ENCODE data around the gene MAP2K7.

The MAP2K7 gene

GRCh38 chr19:7898967-7899366 lies 4.7 kb upstream of the MAP2K7 start:
- no peaks in the 10 kb centered on the region for H4K20me1 ChIP-seq (ENCODE audit: insufficient read depth, low read length)
- H3K9me3 ChIP-seq (ENCODE audit: insufficient read depth, low read length, severe bottlenecking), result no peaks in the 10 kb centered on the region
- H3K9ac ChIP-seq (ENCODE audit: low read depth, low read length), result no peak overlapping the region
- H3K4me3 ChIP-seq (ENCODE audit: low read depth in 1 of 2, low read length in 2 of 2), result no peak overlapping the region
- H3K4me2 ChIP-seq (ENCODE audit: insufficient read depth, low read length), result no peak overlapping the region
- no peaks in the 10 kb centered on the region for H3K27me3 ChIP-seq (ENCODE audit: insufficient read depth, low read length, poor library complexity)
- TF ChIP-seq EZH2 (IDR thresholded peaks at IDR 0.05; ENCODE audit: borderline replicate concordance, low read depth, low read length, severe bottlenecking) (no peak), CTCF (IDR thresholded peaks at IDR 0.05; ENCODE audit: borderline replicate concordance, extremely low read depth, low read length, poor library complexity, severe bottlenecking) (no peak)
- H3K36me3 ChIP-seq (ENCODE audit: insufficient read depth, low read length), result no peaks in the 10 kb centered on the region
- no peak for ATAC-seq (ENCODE audit: insufficient read depth, low read depth)
- H3K79me2 ChIP-seq (ENCODE audit: insufficient read depth, low read length), result peaks cover 8% of the 10 kb centered on the region
- no peak overlapping the region for H2AFZ ChIP-seq (ENCODE audit: low read depth, low read length)
- no peak overlapping the region for H3K27ac ChIP-seq (ENCODE audit: low read length)
- peaks cover 11% of the 10 kb centered on the region for H3K4me1 ChIP-seq (ENCODE audit: insufficient read depth, low read length)
- DNase-seq, result no peak

GRCh38 chr19:7899751-7900378 lies 3.8 kb upstream of the MAP2K7 start:
- TF ChIP-seq EZH2 (IDR thresholded peaks at IDR 0.05; ENCODE audit: borderline replicate concordance, low read depth, low read length, severe bottlenecking) (no peak), CTCF (IDR thresholded peaks at IDR 0.05; ENCODE audit: borderline replicate concordance, extremely low read depth, low read length, poor library complexity, severe bottlenecking) (no peak)

GRCh38 chr19:7900401-7900870 lies 3.2 kb upstream of the MAP2K7 start:
- Histone ChIP-seq H3K9ac (ENCODE audit: low read depth, low read length) (no peak overlapping the region), H4K20me1 (ENCODE audit: insufficient read depth, low read length) (peaks cover 14% of the 10 kb centered on the region), H3K4me2 (ENCODE audit: insufficient read depth, low read length) (no peak overlapping the region), H2AFZ (ENCODE audit: low read depth, low read length) (no peak overlapping the region), H3K4me1 (ENCODE audit: insufficient read depth, low read length) (peaks cover 23% of the 10 kb centered on the region), H3K4me3 (ENCODE audit: low read depth in 1 of 2, low read length in 2 of 2) (no peak overlapping the region), H3K27me3 (ENCODE audit: insufficient read depth, low read length, poor library complexity) (no peaks in the 10 kb centered on the region), H3K36me3 (ENCODE audit: insufficient read depth, low read length) (peaks cover 11% of the 10 kb centered on the region), H3K27ac (ENCODE audit: low read length) (no peak overlapping the region), H3K9me3 (ENCODE audit: insufficient read depth, low read length, severe bottlenecking) (no peaks in the 10 kb centered on the region), H3K79me2 (ENCODE audit: insufficient read depth, low read length) (peaks cover 23% of the 10 kb centered on the region)
- ATAC-seq (ENCODE audit: insufficient read depth, low read depth) (no peak), DNase-seq (no peak)
- TF ChIP-seq CTCF (IDR thresholded peaks at IDR 0.05; ENCODE audit: borderline replicate concordance, extremely low read depth, low read length, poor library complexity, severe bottlenecking), result no peak

More at GRCh38 chr19:7899751-7900378, 3.8 kb upstream of the MAP2K7 start:
- no peak overlapping the region for H3K9ac ChIP-seq (ENCODE audit: low read depth, low read length)
- peaks cover 8% of the 10 kb centered on the region for H4K20me1 ChIP-seq (ENCODE audit: insufficient read depth, low read length)
- peaks cover 17% of the 10 kb centered on the region for H3K79me2 ChIP-seq (ENCODE audit: insufficient read depth, low read length)
- no peaks in the 10 kb centered on the region for H3K9me3 ChIP-seq (ENCODE audit: insufficient read depth, low read length, severe bottlenecking)
- no peaks in the 10 kb centered on the region for H3K27me3 ChIP-seq (ENCODE audit: insufficient read depth, low read length, poor library complexity)
- ATAC-seq (ENCODE audit: insufficient read depth, low read depth) (no peak), DNase-seq (no peak)
- H3K4me3 ChIP-seq (ENCODE audit: low read depth in 1 of 2, low read length in 2 of 2), result no peak overlapping the region
- H3K4me1 ChIP-seq (ENCODE audit: insufficient read depth, low read length), result peaks cover 17% of the 10 kb centered on the region
- H2AFZ ChIP-seq (ENCODE audit: low read depth, low read length), result no peak overlapping the region
- H3K27ac ChIP-seq (ENCODE audit: low read length), result no peak overlapping the region
- H3K36me3 ChIP-seq (ENCODE audit: insufficient read depth, low read length), result peaks cover 5% of the 10 kb centered on the region; the same call in 1 of the 2 replicates
- no peak overlapping the region for H3K4me2 ChIP-seq (ENCODE audit: insufficient read depth, low read length)

Measured in DND-41 (cell line).